ENCODE results near the gene TMEM203. TPM values are rescaled to one million over a fixed set of nuclear protein-coding genes. Genes with fewer than 3 reads are reported as not detected.

TMEM203 gene
- total and polyA plus RNA-seq, 2 of the 13 experiments (the other 11 are each of a cell fraction or from before 2014, with no cell fraction given): 23.4 to 36.7 TPM

- TF ChIP-seq HMG20A (CRISPR knock-in tag; IDR thresholded peaks at IDR 0.05; ENCODE audit: borderline replicate concordance) (no peak; the same call in 1 of the 2 replicates), ZUFSP (CRISPR knock-in tag; IDR thresholded peaks at IDR 0.05; ENCODE audit: borderline replicate concordance) (no peak), MAF1 (CRISPR knock-in tag; IDR thresholded peaks at IDR 0.05; ENCODE audit: borderline replicate concordance) (peak; percentile 63; the same call in 1 of the 2 replicates), ZSCAN9 (CRISPR knock-in tag; IDR thresholded peaks at IDR 0.05; ENCODE audit: borderline replicate concordance) (0 out of 2 replicates have a peak, but pooled peaks have one; percentile 58), ZNF274 (CRISPR knock-in tag; IDR thresholded peaks at IDR 0.05) (0 out of 2 replicates have a peak, but pooled peaks have one; percentile 66), TRIM22 (IDR thresholded peaks at IDR 0.05) (no peak), KLF12 (CRISPR knock-in tag; IDR thresholded peaks at IDR 0.05; ENCODE audit: borderline replicate concordance) (peak; percentile 90), ZNF556 (CRISPR knock-in tag; IDR thresholded peaks at IDR 0.05; ENCODE audit: borderline replicate concordance) (no peak), ZNF788 (CRISPR knock-in tag; IDR thresholded peaks at IDR 0.05; ENCODE audit: borderline replicate concordance) (peak; percentile 95), ZNF138 (CRISPR knock-in tag; IDR thresholded peaks at IDR 0.05; ENCODE audit: low read depth) (peak; percentile 53; the same call in 1 of the 2 replicates), ZNF720 (CRISPR knock-in tag; IDR thresholded peaks at IDR 0.05) (0 out of 2 replicates have a peak, but pooled peaks have one; percentile 79), ZNF746 (CRISPR knock-in tag; IDR thresholded peaks at IDR 0.05) (peak; percentile 45), CCDC6 (CRISPR knock-in tag; IDR thresholded peaks at IDR 0.05) (peak; percentile 89; the same call in 1 of the 2 replicates), ZFP41 (CRISPR knock-in tag; IDR thresholded peaks at IDR 0.05; ENCODE audit: borderline replicate concordance) (peak; percentile 88; the same call in 1 of the 2 replicates), E2F1 (CRISPR knock-in tag; IDR thresholded peaks at IDR 0.05) (peak; percentile 66; the same call in 1 of the 2 replicates), ZNF235 (CRISPR knock-in tag; IDR thresholded peaks at IDR 0.05; ENCODE audit: borderline replicate concordance) (no peak), ETV6 (CRISPR knock-in tag; conservative IDR thresholded peaks at IDR 0.05) (0 out of 2 replicates have a peak, but pooled peaks have one; percentile 57), ADNP (CRISPR knock-in tag; IDR thresholded peaks at IDR 0.05) (no peak), RBM22 (optimal IDR thresholded peaks at IDR 0.05; ENCODE audit: low read length) (no peak), DRAP1 (CRISPR knock-in tag; IDR thresholded peaks at IDR 0.05) (peak; percentile 67), TAF15 (IDR thresholded peaks at IDR 0.05; ENCODE audit: low read depth, low read length, poor library complexity, severe bottlenecking) (no peak), IKZF1 (IDR thresholded peaks at IDR 0.05) (no peak), PHF5A (CRISPR knock-in tag; IDR thresholded peaks at IDR 0.05; ENCODE audit: low read depth, unreplicated experiment) (peak; percentile 98), MTF1 (CRISPR knock-in tag; IDR thresholded peaks at IDR 0.05) (peak; percentile 21; the same call in 1 of the 2 replicates), ZNF30 (CRISPR knock-in tag; IDR thresholded peaks at IDR 0.05) (no peak), ARNTL (CRISPR knock-in tag; IDR thresholded peaks at IDR 0.05) (no peak), CC2D1A (CRISPR knock-in tag; IDR thresholded peaks at IDR 0.05) (no peak)
These were observed 16.8 kb downstream of the TMEM203 start, which contains the start of the genes ANAPC2 and SSNA1 (continued) for GRCh38 chr9:137188490-137189296.
